K562 (cell line): ENCODE measurements around the gene CSNK1D. TPM values are rescaled to one million over a fixed set of nuclear protein-coding genes. Genes with fewer than 3 reads are reported as not detected.
A peak's percentile ranks its signal among the peaks of the same experiment; 100 is the strongest.

Experiments used
- ARID2 ChIP-seq: fragments of 450-650 bp; IDR thresholded peaks from 2 replicates; pipeline ENCODE4 v1.6.1; 2017; ENCODE audit warnings: antibody characterized with exemption, mild to moderate bottlenecking
- ASH1L ChIP-seq: fragments of 450-650 bp; IDR thresholded peaks from 2 replicates; pipeline ENCODE4 v1.6.1; 2018; ENCODE audit warnings: borderline replicate concordance, mild to moderate bottlenecking, low read depth; ENCODE audit not compliant: partially characterized antibody
- CSDE1 ChIP-seq, 2 experiments: fragments of 450-650 bp; IDR thresholded peaks; 2 replicates each; pipeline ENCODE4 v1.6.1; 2016; ENCODE audit warnings: mild to moderate bottlenecking in 1 of 2
- E2F8 ChIP-seq: fragments of 450-650 bp; IDR thresholded peaks from 2 replicates; pipeline ENCODE4 v1.7.1; 2018; ENCODE audit warnings: mild to moderate bottlenecking, low read depth; ENCODE audit not compliant: partially characterized antibody
- GTF2F1 ChIP-seq: IDR thresholded peaks from 2 replicates; pipeline ENCODE4 v1.6.1; 2011; ENCODE audit warnings: low read depth, low read length, improper control_type of control experiment
- HDAC1 ChIP-seq, 2 experiments: fragments of 450-650 bp; IDR thresholded peaks; 2 replicates each; pipeline ENCODE4 v1.6.1; 2016 to 2017; ENCODE audit warnings: inconsistent platforms in 1 of 2, mild to moderate bottlenecking in 1 of 2, moderate library complexity in 1 of 2
- ID3 ChIP-seq, 2 experiments: fragments of 250-450 bp in 1 of 2; fragments of 450-650 bp in 1 of 2; sonication (Bioruptor Pico) in 1 of 2; IDR thresholded peaks; 2 replicates each; pipeline versions ENCODE4 v1.6.1 to v1.8.0; 2016 to 2021; ENCODE audit warnings: mild to moderate bottlenecking in 2 of 2, moderate library complexity in 2 of 2, missing compliant biosample characterization in 1 of 2, missing genetic modification characterization in 1 of 2
- IFI16 ChIP-seq: fragments of 250-450 bp; sonication (Bioruptor Pico); IDR thresholded peaks from 2 replicates; pipeline ENCODE4 v2.1.2; 2022; ENCODE audit warnings: mild to moderate bottlenecking, inconsistent platforms
- KAT7 ChIP-seq: sonication (generic); formaldehyde crosslinking; IDR thresholded peaks from 2 replicates; pipeline ENCODE4 v1.8.0; 2022; ENCODE audit warnings: missing genetic modification reagents, mild to moderate bottlenecking, borderline replicate concordance
- MAFG ChIP-seq: fragments of 450-650 bp; conservative IDR thresholded peaks from 2 replicates; pipeline ENCODE4 v1.6.1; 2016; ENCODE audit warnings: missing genetic modification characterization, missing compliant biosample characterization
- MXD1 ChIP-seq: fragments of 250-450 bp; sonication (Bioruptor Pico); IDR thresholded peaks from 2 replicates; pipeline ENCODE4 v1.8.0; 2021; ENCODE audit warnings: borderline replicate concordance, mild to moderate bottlenecking, moderate library complexity; ENCODE audit not compliant: poor library complexity, severe bottlenecking
- NFE2L1 ChIP-seq: fragments of 450-650 bp; IDR thresholded peaks from 2 replicates; pipeline ENCODE4 v1.6.1; 2016; ENCODE audit warnings: missing genetic modification characterization, low read depth, mild to moderate bottlenecking, missing compliant biosample characterization, moderate library complexity, borderline replicate concordance
- NFIX ChIP-seq: fragments of 250-450 bp; sonication (Bioruptor Pico); IDR thresholded peaks from 2 replicates; pipeline ENCODE4 v1.4.0; 2020; ENCODE audit warnings: low read depth, mild to moderate bottlenecking, moderate library complexity
- POLR2A ChIP-seq: fragments of 450-650 bp; conservative IDR thresholded peaks from 2 replicates; pipeline ENCODE4 v1.6.1; 2016
- RAD51 ChIP-seq: fragments of 450-650 bp; IDR thresholded peaks from 2 replicates; pipeline ENCODE4 v1.7.1; 2016; ENCODE audit warnings: low read depth, mild to moderate bottlenecking, borderline replicate concordance
- RBM22 ChIP-seq: fragments of 200-400 bp; formaldehyde crosslinking; IDR thresholded peaks from 2 replicates; pipeline ENCODE4 v1.6.1; 2018; ENCODE audit warnings: low read length, low read depth; ENCODE audit not compliant: poor library complexity, severe bottlenecking
- TRIM24 ChIP-seq, 2 experiments: fragments of 450-650 bp; IDR thresholded peaks; 2 replicates each; pipeline ENCODE4 v1.6.1; 2016
- ZBED1 ChIP-seq: IDR thresholded peaks from 2 replicates; pipeline ENCODE4 v1.6.1; 2014
- ZNF583 ChIP-seq: fragments of 250-450 bp; sonication (Bioruptor Pico); IDR thresholded peaks from 2 replicates; pipeline ENCODE4 v1.4.0; 2020
- polyA plus RNA-seq, 8 experiments: library from polyadenylated mRNA; depleted of rRNA in 4 of 8; stranded (reverse) in 5 of 8; unstranded in 3 of 8; fragments of >200 nt; fragmentation: Nextera tagmentation in 2 of 8; fragmentation: Illumina TruSeq in 1 of 8; extraction: Ambion mirVana in 2 of 8; extraction: Trizol in 1 of 8; gene quantifications; 2 replicates each; pipeline versions ENCODE4 v1.2.1 to v1.2.3, GENCODE V29; 2011 to 2014; ENCODE audit warnings: inconsistent platforms in 1 of 8, missing spikeins in 1 of 8
- total RNA-seq, 7 experiments: library from RNA; depleted of rRNA in 6 of 7; stranded (reverse); fragments of >200 nt in 6 of 7; fragmentation: Illumina TruSeq in 2 of 7; extraction: Trizol in 2 of 7; gene quantifications; 2 replicates each; pipeline versions ENCODE4 v1.2.1 to v1.2.3, GENCODE V29; 2011 to 2021; ENCODE audit warnings: low replicate concordance in 1 of 7
- TF ChIP-seq, protein P1 (sequence below): sonication (generic); formaldehyde crosslinking; IDR thresholded peaks from 2 replicates; pipeline ENCODE4 v1.4.0; 2020; ENCODE audit warnings: mild to moderate bottlenecking, missing genetic modification reagents
- TF ChIP-seq, protein P2 (sequence below): fragments of 250-450 bp; sonication (Bioruptor Pico); IDR thresholded peaks from 2 replicates; pipeline ENCODE4 v1.8.0; 2022; ENCODE audit warnings: inconsistent platforms, mild to moderate bottlenecking, moderate library complexity, borderline replicate concordance

The CSNK1D gene
- total and polyA plus RNA-seq, 9 of the 15 experiments (the other 6 are each of a cell fraction or from before 2014, with no cell fraction given) = 6.5 to 133 (median 41.3) TPM

DNA sequence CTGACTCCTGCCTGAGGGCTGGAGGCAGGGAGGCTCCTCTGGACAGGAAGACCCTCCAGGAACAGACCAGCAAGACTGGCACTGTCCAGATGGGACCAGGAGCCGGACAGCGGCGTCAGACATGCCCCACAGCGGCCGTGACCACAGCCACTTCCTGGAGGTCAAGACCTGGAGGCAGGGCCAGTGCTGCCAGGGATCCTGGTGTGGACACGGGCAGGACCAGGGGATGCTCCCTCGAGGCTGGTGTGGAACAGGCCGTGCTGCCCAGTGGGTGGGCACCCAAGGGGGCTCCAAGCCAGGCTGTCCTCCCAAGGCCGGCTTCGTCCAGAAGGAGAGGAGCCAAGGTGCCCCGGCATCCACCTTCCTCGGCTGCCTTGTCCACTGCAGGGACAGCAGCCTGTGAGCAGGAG is 56.4 kb downstream of the CSNK1D start (continued):
- TF ChIP-seq RBM22 = no peak
- TF ChIP-seq, protein P1, sequence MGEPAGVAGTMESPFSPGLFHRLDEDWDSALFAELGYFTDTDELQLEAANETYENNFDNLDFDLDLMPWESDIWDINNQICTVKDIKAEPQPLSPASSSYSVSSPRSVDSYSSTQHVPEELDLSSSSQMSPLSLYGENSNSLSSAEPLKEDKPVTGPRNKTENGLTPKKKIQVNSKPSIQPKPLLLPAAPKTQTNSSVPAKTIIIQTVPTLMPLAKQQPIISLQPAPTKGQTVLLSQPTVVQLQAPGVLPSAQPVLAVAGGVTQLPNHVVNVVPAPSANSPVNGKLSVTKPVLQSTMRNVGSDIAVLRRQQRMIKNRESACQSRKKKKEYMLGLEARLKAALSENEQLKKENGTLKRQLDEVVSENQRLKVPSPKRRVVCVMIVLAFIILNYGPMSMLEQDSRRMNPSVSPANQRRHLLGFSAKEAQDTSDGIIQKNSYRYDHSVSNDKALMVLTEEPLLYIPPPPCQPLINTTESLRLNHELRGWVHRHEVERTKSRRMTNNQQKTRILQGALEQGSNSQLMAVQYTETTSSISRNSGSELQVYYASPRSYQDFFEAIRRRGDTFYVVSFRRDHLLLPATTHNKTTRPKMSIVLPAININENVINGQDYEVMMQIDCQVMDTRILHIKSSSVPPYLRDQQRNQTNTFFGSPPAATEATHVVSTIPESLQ (CRISPR knock-in tag) = no peak
- no peak for TF ChIP-seq ASH1L
- TF ChIP-seq MAFG (tag) = no peak
- TF ChIP-seq TRIM24 (IDR thresholded peaks at IDR 0.05) = no peak
- TF ChIP-seq IFI16 (CRISPR knock-in tag) = no peak
- TF ChIP-seq, protein P2, sequence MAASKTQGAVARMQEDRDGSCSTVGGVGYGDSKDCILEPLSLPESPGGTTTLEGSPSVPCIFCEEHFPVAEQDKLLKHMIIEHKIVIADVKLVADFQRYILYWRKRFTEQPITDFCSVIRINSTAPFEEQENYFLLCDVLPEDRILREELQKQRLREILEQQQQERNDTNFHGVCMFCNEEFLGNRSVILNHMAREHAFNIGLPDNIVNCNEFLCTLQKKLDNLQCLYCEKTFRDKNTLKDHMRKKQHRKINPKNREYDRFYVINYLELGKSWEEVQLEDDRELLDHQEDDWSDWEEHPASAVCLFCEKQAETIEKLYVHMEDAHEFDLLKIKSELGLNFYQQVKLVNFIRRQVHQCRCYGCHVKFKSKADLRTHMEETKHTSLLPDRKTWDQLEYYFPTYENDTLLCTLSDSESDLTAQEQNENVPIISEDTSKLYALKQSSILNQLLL = no peak
- TF ChIP-seq E2F8 = no peak
- TF ChIP-seq CSDE1 (IDR thresholded peaks at IDR 0.05) = no peak
- TF ChIP-seq ZBED1 = no peak
- TF ChIP-seq MXD1 (CRISPR knock-in tag) = no peak
- TF ChIP-seq RAD51 = no peak
- TF ChIP-seq POLR2A = no peak
- TF ChIP-seq ID3 (CRISPR knock-in tag; IDR thresholded peaks at IDR 0.05) = no peak
- TF ChIP-seq ID3 (tag; IDR thresholded peaks at IDR 0.05) = peak; percentile 78
- no peak for TF ChIP-seq NFE2L1 (tag)
- TF ChIP-seq ARID2 = no peak
- TF ChIP-seq KAT7 (CRISPR knock-in tag) = no peak
- no peak for TF ChIP-seq GTF2F1
- TF ChIP-seq HDAC1 (IDR thresholded peaks at IDR 0.05) = no peak
- no peak for TF ChIP-seq NFIX (CRISPR knock-in tag)
- TF ChIP-seq ZNF583 (CRISPR knock-in tag) = 0 out of 2 replicates have a peak, but pooled peaks have one; percentile 50
